Middle frontal gyrus (tissue), 1 donor: ENCODE results near the gene ZNF132.

Source experiments
- DNase-seq: peaks from one replicate; pipeline ENCODE4 v3.0.0-alpha.2; 2015; ENCODE audit warnings: low spot score; ENCODE audit errors: extremely low spot score

Gene ZNF132

GRCh38 chr19:58388175-58388526 is 51.8 kb downstream of the ZNF132 start:
- DNase-seq: no peak

GRCh38 chr19:58387338-58388174 is 52.4 kb downstream of the ZNF132 start:
- no peak for DNase-seq

- peak; percentile 99 for DNase-seq
Observed at GRCh38 chr19:58386576-58387337, 53.2 kb downstream of the ZNF132 start, which contains the start of gene RPS5. Gene RPS5, plus strand, starts transcription at chr19:58387269. Its CDS starts 869 bp downstream, at chr19:58388138.

GRCh38 chr19:58385891-58386575 is 53.9 kb downstream of the ZNF132 start:
- DNase-seq: no peak

GRCh38 chr19:58385313-58385890 is 54.6 kb downstream of the ZNF132 start:
- DNase-seq: no peak

- no peak for DNase-seq
Observed at GRCh38 chr19:58382997-58383603, 56.9 kb downstream of the ZNF132 start.
